DND-41 (cell line): ENCODE data around the gene CLOCK.

ENCODE experiments used
- EZH2 ChIP-seq: IDR thresholded peaks from 3 replicates; pipeline ENCODE4 v1.6.1; 2012; ENCODE audit warnings: borderline replicate concordance, low read depth, mild to moderate bottlenecking, moderate library complexity, low read length, inconsistent platforms; ENCODE audit not compliant: severe bottlenecking
- TF ChIP-seq, protein P1 (sequence below): IDR thresholded peaks from 2 replicates; pipeline ENCODE4 v1.5.1; 2012; ENCODE audit warnings: borderline replicate concordance, low read length, moderate library complexity, mild to moderate bottlenecking; ENCODE audit not compliant: poor library complexity, severe bottlenecking; ENCODE audit errors: extremely low read depth

DNA sequence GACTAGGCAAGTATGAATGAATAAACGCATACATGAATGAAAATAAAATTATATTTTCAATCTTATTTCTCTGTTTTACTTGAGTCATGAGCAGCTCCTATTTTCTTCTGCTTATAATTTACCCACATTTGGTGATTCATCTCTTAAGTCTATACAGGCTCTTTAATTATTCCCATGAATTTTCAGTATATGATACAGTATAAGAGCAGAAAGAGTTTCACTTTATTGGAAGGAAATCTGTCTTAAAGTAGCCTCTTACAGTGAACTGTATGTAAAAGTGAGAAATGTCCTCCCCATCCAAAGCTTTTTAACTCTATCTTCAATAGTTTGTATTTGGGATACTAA is 100.2 kb downstream of the CLOCK start:
- TF ChIP-seq, protein P1, sequence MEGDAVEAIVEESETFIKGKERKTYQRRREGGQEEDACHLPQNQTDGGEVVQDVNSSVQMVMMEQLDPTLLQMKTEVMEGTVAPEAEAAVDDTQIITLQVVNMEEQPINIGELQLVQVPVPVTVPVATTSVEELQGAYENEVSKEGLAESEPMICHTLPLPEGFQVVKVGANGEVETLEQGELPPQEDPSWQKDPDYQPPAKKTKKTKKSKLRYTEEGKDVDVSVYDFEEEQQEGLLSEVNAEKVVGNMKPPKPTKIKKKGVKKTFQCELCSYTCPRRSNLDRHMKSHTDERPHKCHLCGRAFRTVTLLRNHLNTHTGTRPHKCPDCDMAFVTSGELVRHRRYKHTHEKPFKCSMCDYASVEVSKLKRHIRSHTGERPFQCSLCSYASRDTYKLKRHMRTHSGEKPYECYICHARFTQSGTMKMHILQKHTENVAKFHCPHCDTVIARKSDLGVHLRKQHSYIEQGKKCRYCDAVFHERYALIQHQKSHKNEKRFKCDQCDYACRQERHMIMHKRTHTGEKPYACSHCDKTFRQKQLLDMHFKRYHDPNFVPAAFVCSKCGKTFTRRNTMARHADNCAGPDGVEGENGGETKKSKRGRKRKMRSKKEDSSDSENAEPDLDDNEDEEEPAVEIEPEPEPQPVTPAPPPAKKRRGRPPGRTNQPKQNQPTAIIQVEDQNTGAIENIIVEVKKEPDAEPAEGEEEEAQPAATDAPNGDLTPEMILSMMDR = no peak
- no peak for TF ChIP-seq EZH2
